ENCODE measurements around the gene ZNF438.

ZNF438 gene

DNA sequence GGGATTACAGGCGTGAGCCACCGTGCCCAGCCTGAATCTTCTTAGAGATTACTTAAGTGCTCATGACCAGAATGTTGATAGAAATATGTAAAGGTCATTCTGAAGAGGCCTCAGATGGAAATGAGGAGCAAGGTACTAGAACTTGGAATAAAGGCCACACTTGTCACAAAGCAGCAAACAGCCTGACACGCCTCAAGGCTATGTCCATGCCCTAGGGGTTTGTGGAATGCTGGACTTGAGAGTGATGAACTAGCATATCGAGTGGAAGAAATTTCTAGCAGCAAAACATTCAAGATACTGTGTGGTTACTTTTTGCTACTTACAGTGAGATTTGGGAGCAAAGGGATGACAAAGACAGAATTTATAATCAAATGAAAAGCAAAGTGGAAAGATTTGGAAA lies 39.0 kb downstream of the ZNF438 start:
- peaks cover 23% of the 10 kb centered on the region for H3K36me3 Mint-ChIP-seq (ENCODE audit: low read depth)
- TF ChIP-seq, protein P1, sequence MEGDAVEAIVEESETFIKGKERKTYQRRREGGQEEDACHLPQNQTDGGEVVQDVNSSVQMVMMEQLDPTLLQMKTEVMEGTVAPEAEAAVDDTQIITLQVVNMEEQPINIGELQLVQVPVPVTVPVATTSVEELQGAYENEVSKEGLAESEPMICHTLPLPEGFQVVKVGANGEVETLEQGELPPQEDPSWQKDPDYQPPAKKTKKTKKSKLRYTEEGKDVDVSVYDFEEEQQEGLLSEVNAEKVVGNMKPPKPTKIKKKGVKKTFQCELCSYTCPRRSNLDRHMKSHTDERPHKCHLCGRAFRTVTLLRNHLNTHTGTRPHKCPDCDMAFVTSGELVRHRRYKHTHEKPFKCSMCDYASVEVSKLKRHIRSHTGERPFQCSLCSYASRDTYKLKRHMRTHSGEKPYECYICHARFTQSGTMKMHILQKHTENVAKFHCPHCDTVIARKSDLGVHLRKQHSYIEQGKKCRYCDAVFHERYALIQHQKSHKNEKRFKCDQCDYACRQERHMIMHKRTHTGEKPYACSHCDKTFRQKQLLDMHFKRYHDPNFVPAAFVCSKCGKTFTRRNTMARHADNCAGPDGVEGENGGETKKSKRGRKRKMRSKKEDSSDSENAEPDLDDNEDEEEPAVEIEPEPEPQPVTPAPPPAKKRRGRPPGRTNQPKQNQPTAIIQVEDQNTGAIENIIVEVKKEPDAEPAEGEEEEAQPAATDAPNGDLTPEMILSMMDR (IDR thresholded peaks at IDR 0.05; ENCODE audit: unreplicated experiment in 3 of 3): no peak

DNA sequence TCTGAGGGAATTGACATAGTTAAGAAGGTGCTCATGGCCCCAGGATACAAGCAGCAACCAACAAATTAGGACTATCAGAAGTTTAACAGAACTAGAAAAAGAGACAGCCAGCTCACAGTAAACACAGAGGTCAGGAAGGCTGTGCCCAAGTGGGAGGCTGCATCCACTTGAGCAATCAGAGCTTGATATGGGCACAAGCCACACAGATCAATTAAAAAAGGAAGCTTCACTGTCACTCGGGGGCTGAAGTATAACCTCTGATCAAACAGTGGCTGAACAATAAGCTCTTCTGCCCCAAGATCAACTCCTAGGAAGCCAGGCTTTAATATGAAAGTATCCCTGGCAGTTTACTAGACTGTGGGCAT lies 40.0 kb downstream of the ZNF438 start:
- H3K36me3 Mint-ChIP-seq (ENCODE audit: low read depth): peaks cover 23% of the 10 kb centered on the region
- H3K4me1 Mint-ChIP-seq: peaks cover 11% of the 10 kb centered on the region
- no peak overlapping the region for H3K27ac Mint-ChIP-seq
- H3K27me3 Mint-ChIP-seq (ENCODE audit: low read depth): no peaks in the 10 kb centered on the region
- no peak overlapping the region for H3K4me3 Mint-ChIP-seq
- H3K9me3 Mint-ChIP-seq: peaks cover 29% of the 10 kb centered on the region
- TF ChIP-seq, protein P1 (IDR thresholded peaks at IDR 0.05; ENCODE audit: unreplicated experiment in 3 of 3): no peak

More for the DNA sequence above, 39.0 kb downstream of the ZNF438 start:
- H3K27me3 Mint-ChIP-seq (ENCODE audit: low read depth): no peaks in the 10 kb centered on the region
- no peak overlapping the region for H3K27ac Mint-ChIP-seq
- H3K4me1 Mint-ChIP-seq: peaks cover 18% of the 10 kb centered on the region
- peaks cover 33% of the 10 kb centered on the region for H3K9me3 Mint-ChIP-seq
- no peak overlapping the region for H3K4me3 Mint-ChIP-seq

DNA sequence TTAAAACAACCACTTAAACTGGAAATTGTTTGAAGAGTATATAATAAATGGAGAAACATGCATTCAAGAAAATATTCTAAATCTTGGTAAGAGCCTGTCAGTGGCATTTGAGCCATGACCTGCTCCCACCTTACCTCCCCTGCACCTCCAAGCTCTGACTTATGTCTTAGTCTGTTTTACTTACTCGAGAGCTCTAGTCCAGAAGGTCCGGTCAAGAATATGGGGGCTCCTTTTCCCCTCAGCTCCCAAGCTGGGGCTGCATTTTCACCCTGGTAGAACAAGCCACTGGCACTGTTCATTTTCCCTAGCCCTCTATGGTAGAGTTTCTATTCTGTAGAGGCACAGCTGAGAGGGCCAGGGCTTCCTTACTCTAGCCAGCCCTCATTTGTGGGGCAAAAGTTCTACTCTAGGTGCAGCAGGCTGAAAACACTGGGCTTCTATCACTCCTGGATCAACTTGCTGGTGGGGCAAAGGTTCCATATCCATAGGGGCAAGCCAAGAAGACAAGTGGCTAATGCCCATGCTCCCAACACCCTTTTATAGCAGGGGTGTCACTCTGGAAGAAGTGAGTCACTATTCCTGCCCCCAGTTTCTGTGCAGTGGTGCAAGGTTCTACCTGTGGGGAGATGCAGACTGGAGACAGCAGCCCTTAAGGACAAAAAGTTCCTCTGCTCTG lies 40.6 kb downstream of the ZNF438 start:
- peaks cover 7% of the 10 kb centered on the region for H3K4me1 Mint-ChIP-seq
- no peak overlapping the region for H3K27ac Mint-ChIP-seq
- peaks cover 23% of the 10 kb centered on the region for H3K36me3 Mint-ChIP-seq (ENCODE audit: low read depth)
- TF ChIP-seq, protein P1 (IDR thresholded peaks at IDR 0.05; ENCODE audit: unreplicated experiment in 3 of 3): no peak
- H3K27me3 Mint-ChIP-seq (ENCODE audit: low read depth): no peaks in the 10 kb centered on the region
- peaks cover 26% of the 10 kb centered on the region for H3K9me3 Mint-ChIP-seq
- no peak overlapping the region for H3K4me3 Mint-ChIP-seq

DNA sequence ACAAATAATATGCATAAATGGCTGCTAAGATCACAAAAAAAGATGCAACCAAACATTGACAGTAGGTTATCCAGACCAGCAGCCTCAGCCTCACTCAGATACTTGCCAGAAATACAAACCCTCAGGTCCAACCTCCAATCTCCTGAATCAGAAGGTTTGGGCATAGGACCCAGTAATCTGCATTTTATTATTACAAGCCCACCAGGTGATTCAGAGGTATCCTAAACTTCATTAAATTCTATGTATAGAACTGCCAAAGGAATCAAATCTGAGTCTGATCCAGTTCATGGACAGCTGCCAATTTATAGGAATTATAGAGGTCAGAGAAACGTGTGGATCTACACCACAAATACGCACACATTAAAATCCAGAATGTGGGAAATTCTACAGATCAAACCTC lies 41.3 kb downstream of the ZNF438 start:
- no peaks in the 10 kb centered on the region for H3K27me3 Mint-ChIP-seq (ENCODE audit: low read depth)
- H3K27ac Mint-ChIP-seq: no peak overlapping the region
- no peak overlapping the region for H3K4me3 Mint-ChIP-seq
- H3K36me3 Mint-ChIP-seq (ENCODE audit: low read depth): peaks cover 23% of the 10 kb centered on the region
- H3K9me3 Mint-ChIP-seq: peaks cover 21% of the 10 kb centered on the region
- TF ChIP-seq, protein P1 (IDR thresholded peaks at IDR 0.05; ENCODE audit: unreplicated experiment in 3 of 3): no peak
- peaks cover 7% of the 10 kb centered on the region for H3K4me1 Mint-ChIP-seq

DNA sequence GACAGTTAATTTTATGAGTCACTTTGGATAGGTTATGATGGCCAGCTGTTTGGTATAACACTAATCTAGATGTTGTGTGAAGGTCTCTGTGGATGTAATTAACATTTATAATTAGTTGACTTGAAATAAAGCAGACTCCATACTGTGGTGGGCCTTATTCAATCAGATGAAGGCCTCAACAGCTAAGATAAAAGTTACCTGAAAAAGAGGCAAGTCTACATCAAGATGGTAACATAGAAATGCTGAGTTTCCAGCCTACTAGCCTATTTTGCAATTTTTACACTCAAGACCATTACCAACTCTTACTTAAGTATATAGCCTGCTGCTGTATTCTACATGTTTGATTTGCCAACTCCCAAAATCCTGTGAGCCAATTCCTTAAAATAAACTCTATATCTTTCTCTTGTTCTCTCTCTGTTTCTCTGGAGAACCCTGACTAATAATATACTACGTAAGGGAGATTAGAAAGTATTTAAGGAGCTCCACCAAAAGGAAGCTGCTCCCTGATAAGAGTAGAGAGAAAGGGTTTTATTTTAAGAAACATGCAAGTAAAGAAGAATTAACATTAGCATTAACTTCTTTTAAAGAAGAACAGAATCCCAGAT lies 42.7 kb downstream of the ZNF438 start:
- no peaks in the 10 kb centered on the region for H3K27me3 Mint-ChIP-seq (ENCODE audit: low read depth)
- no peak overlapping the region for H3K4me3 Mint-ChIP-seq
- peaks cover 11% of the 10 kb centered on the region for H3K36me3 Mint-ChIP-seq (ENCODE audit: low read depth)

More for the DNA sequence above, 42.7 kb downstream of the ZNF438 start:
- TF ChIP-seq, protein P1 (IDR thresholded peaks at IDR 0.05; ENCODE audit: unreplicated experiment in 3 of 3): no peak
- Mint-ChIP-seq H3K9me3 (peaks cover 8% of the 10 kb centered on the region), H3K27ac (peak overlapping the region in 2 of 3 experiments; percentile 60 to 90), H3K4me1 (peaks cover 7% of the 10 kb centered on the region)
